Stimulated activated effector memory CD8-positive, alpha-beta T cell treated with anti-CD3 and anti-CD28 coated beads, Interleukin-12 subunit alpha, Interleukin-12 subunit beta, amount 100 ng/mL, for 72 hours (primary cell): Measurements from ENCODE around the gene CPOX.
"Not testable (repeated sequence)": the region's sequence is repeated elsewhere in the genome, so short reads cannot be mapped to it uniquely, and the experiment has no call there.

Source experiments
- ATAC-seq: fragments of 150-1000 bp; cut with Tn5 transposase; 2 replicates; pipeline ENCODE4 v1.10.0; 2021
- DNase-seq, 2 donors: peaks; one replicate each; pipeline ENCODE4 v3.0.0; 2021 to 2022; ENCODE audit warnings: low spot score in 2 of 2
- H3K27ac Mint-ChIP-seq: one replicate; pipeline ENCODE4 v1.8.0; 2022; ENCODE audit warnings: mild to moderate bottlenecking, mixed read lengths
- H3K36me3 Mint-ChIP-seq: one replicate; pipeline ENCODE4 v1.8.0; 2022; ENCODE audit warnings: mild to moderate bottlenecking, mixed read lengths
- H3K4me1 Mint-ChIP-seq: one replicate; pipeline ENCODE4 v1.8.0; 2022; ENCODE audit warnings: mixed read lengths
- H3K4me3 Mint-ChIP-seq: one replicate; pipeline ENCODE4 v1.8.0; 2022; ENCODE audit warnings: mild to moderate bottlenecking, mixed read lengths
- H3K9me3 Mint-ChIP-seq: one replicate; pipeline ENCODE4 v1.8.0; 2022; ENCODE audit warnings: mixed read lengths

Gene CPOX

GRCh38 chr3:98559769-98560168 is 33.6 kb downstream of the CPOX start:
- peaks cover 72% of the 10 kb centered on the region for H3K4me1 Mint-ChIP-seq

GRCh38 chr3:98558100-98558827 is 35.1 kb downstream of the CPOX start:
- DNase-seq (no peak), ATAC-seq (no peak)
- Mint-ChIP-seq H3K27ac (peak overlapping the region; percentile 99), H3K4me3 (peak overlapping the region; percentile 70), H3K9me3 (no peaks in the 10 kb centered on the region), H3K36me3 (peaks cover 45% of the 10 kb centered on the region), H3K4me1 (peaks cover 71% of the 10 kb centered on the region)

More at GRCh38 chr3:98559769-98560168, 33.6 kb downstream of the CPOX start:
- H3K27ac Mint-ChIP-seq, ATAC-seq, H3K4me3 Mint-ChIP-seq, DNase-seq, H3K9me3 Mint-ChIP-seq: not testable (repeated sequence)
- peaks cover 45% of the 10 kb centered on the region for H3K36me3 Mint-ChIP-seq

GRCh38 chr3:98557324-98558010 is 35.9 kb downstream of the CPOX start:
- H3K4me3 Mint-ChIP-seq: peak overlapping the region; percentile 70
- peak; percentile 80 for ATAC-seq
- peaks cover 73% of the 10 kb centered on the region for H3K4me1 Mint-ChIP-seq
- no peaks in the 10 kb centered on the region for H3K9me3 Mint-ChIP-seq
- H3K36me3 Mint-ChIP-seq: peaks cover 53% of the 10 kb centered on the region
- DNase-seq: peak in 1 of 2 donors; percentile 78
- H3K27ac Mint-ChIP-seq: peak overlapping the region; percentile 99

GRCh38 chr3:98556164-98557130 is 37.0 kb downstream of the CPOX start:
- DNase-seq: peak in 1 of 2 donors; percentile 86
- H3K27ac Mint-ChIP-seq: peak overlapping the region; percentile 99
- H3K4me3 Mint-ChIP-seq: peak overlapping the region; percentile 70

GRCh38 chr3:98555025-98555379 is 38.4 kb downstream of the CPOX start:
- DNase-seq: no peak
- Mint-ChIP-seq H3K9me3 (no peaks in the 10 kb centered on the region), H3K27ac (peak overlapping the region; percentile 99), H3K4me1 (peaks cover 85% of the 10 kb centered on the region), H3K4me3 (peak overlapping the region; percentile 70), H3K36me3 (peaks cover 72% of the 10 kb centered on the region)
- no peak for ATAC-seq

More at GRCh38 chr3:98556164-98557130, 37.0 kb downstream of the CPOX start:
- Mint-ChIP-seq H3K4me1 (peaks cover 83% of the 10 kb centered on the region), H3K36me3 (peaks cover 63% of the 10 kb centered on the region), H3K9me3 (no peaks in the 10 kb centered on the region)
- peak; percentile 93 for ATAC-seq

- H3K9me3 Mint-ChIP-seq: no peaks in the 10 kb centered on the region
- peaks cover 72% of the 10 kb centered on the region for H3K36me3 Mint-ChIP-seq
- DNase-seq (no peak), ATAC-seq (no peak)
- peak overlapping the region; percentile 99 for H3K27ac Mint-ChIP-seq
- H3K4me3 Mint-ChIP-seq: peak overlapping the region; percentile 70
- peaks cover 90% of the 10 kb centered on the region for H3K4me1 Mint-ChIP-seq
Observed at GRCh38 chr3:98554580-98554979, 38.8 kb downstream of the CPOX start.

GRCh38 chr3:98553753-98554152 is 39.7 kb downstream of the CPOX start:
- H3K4me1 Mint-ChIP-seq: peaks cover 88% of the 10 kb centered on the region
- H3K9me3 Mint-ChIP-seq: no peaks in the 10 kb centered on the region
- DNase-seq: no peak
- H3K36me3 Mint-ChIP-seq: peaks cover 72% of the 10 kb centered on the region
- ATAC-seq: no peak
- peak overlapping the region; percentile 70 for H3K4me3 Mint-ChIP-seq
- peak overlapping the region; percentile 99 for H3K27ac Mint-ChIP-seq

- H3K27ac Mint-ChIP-seq: peak overlapping the region; percentile 99
- DNase-seq: no peak
- H3K9me3 Mint-ChIP-seq: no peaks in the 10 kb centered on the region
- peaks cover 82% of the 10 kb centered on the region for H3K4me1 Mint-ChIP-seq
- H3K36me3 Mint-ChIP-seq: peaks cover 72% of the 10 kb centered on the region
- no peak for ATAC-seq
- peak overlapping the region; percentile 70 for H3K4me3 Mint-ChIP-seq
Observed at GRCh38 chr3:98553021-98553563, 40.3 kb downstream of the CPOX start.

GRCh38 chr3:98552232-98553020 is 41.0 kb downstream of the CPOX start:
- peaks cover 68% of the 10 kb centered on the region for H3K36me3 Mint-ChIP-seq
- peaks cover 75% of the 10 kb centered on the region for H3K4me1 Mint-ChIP-seq
- peak overlapping the region; percentile 99 for H3K27ac Mint-ChIP-seq
- H3K9me3 Mint-ChIP-seq: no peaks in the 10 kb centered on the region
- no peak for DNase-seq
- ATAC-seq: no peak
- peak overlapping the region; percentile 70 for H3K4me3 Mint-ChIP-seq

GRCh38 chr3:98551754-98552153 is 41.7 kb downstream of the CPOX start:
- ATAC-seq (no peak), DNase-seq (no peak)
- H3K27ac Mint-ChIP-seq: peak overlapping the region; percentile 99
- H3K4me3 Mint-ChIP-seq: peak overlapping the region; percentile 70
- peaks cover 68% of the 10 kb centered on the region for H3K4me1 Mint-ChIP-seq
- peaks cover 61% of the 10 kb centered on the region for H3K36me3 Mint-ChIP-seq
- no peaks in the 10 kb centered on the region for H3K9me3 Mint-ChIP-seq

GRCh38 chr3:98551236-98551635 is 42.2 kb downstream of the CPOX start:
- no peaks in the 10 kb centered on the region for H3K9me3 Mint-ChIP-seq
- H3K36me3 Mint-ChIP-seq: peaks cover 56% of the 10 kb centered on the region
- H3K4me1 Mint-ChIP-seq: peaks cover 67% of the 10 kb centered on the region
- no peak for ATAC-seq
- DNase-seq: no peak
- H3K27ac Mint-ChIP-seq: peak overlapping the region; percentile 99
- peak overlapping the region; percentile 70 for H3K4me3 Mint-ChIP-seq

- peak overlapping the region; percentile 99 for H3K27ac Mint-ChIP-seq
- no peaks in the 10 kb centered on the region for H3K9me3 Mint-ChIP-seq
- peaks cover 52% of the 10 kb centered on the region for H3K36me3 Mint-ChIP-seq
- peaks cover 66% of the 10 kb centered on the region for H3K4me1 Mint-ChIP-seq
- ATAC-seq (no peak), DNase-seq (no peak)
- H3K4me3 Mint-ChIP-seq: no peak overlapping the region
Observed at GRCh38 chr3:98550833-98551232, 42.6 kb downstream of the CPOX start.

- DNase-seq (no peak), ATAC-seq (no peak)
- Mint-ChIP-seq H3K4me3 (no peak overlapping the region), H3K36me3 (peaks cover 29% of the 10 kb centered on the region), H3K4me1 (peaks cover 46% of the 10 kb centered on the region), H3K9me3 (no peaks in the 10 kb centered on the region), H3K27ac (no peak overlapping the region)
Observed at GRCh38 chr3:98548544-98548943, 44.9 kb downstream of the CPOX start.

- Mint-ChIP-seq H3K4me3 (peak overlapping the region; percentile 40), H3K36me3 (peaks cover 8% of the 10 kb centered on the region), H3K4me1 (peaks cover 40% of the 10 kb centered on the region), H3K27ac (peak overlapping the region; percentile 89), H3K9me3 (no peaks in the 10 kb centered on the region)
- ATAC-seq (peak; percentile 95), DNase-seq (no peak)
Observed at GRCh38 chr3:98545940-98546339, 47.5 kb downstream of the CPOX start.
